Gastroesophageal sphincter (tissue), 4 donors: ENCODE data around the gene WDR82. TPM values are rescaled to one million over a fixed set of nuclear protein-coding genes. Genes with fewer than 3 reads are reported as not detected.

Experiments used
- ATAC-seq: fragments of 150-250 bp; one replicate; pipeline ENCODE4 v1.9.1; 2016; ENCODE audit warnings: mild to moderate bottlenecking, moderate library complexity
- H3K27ac ChIP-seq, 4 donors: fragments of 200-600 bp; sonication (generic) in 3 of 4; 1 replicate in 3 of 4; 2 replicates in 1 of 4; pipeline ENCODE4 v1.5.1; 2016 to 2019
- H3K27me3 ChIP-seq: fragments of 200-600 bp; sonication (generic); one replicate; pipeline ENCODE4 v1.5.1; 2019
- H3K36me3 ChIP-seq, 2 donors: fragments of 200-600 bp; sonication (generic); one replicate each; pipeline ENCODE4 v1.5.1; 2019; ENCODE audit warnings: control low read depth in 1 of 2
- H3K4me1 ChIP-seq, 3 donors: fragments of 200-600 bp; sonication (generic); 1 replicate in 2 of 3; 2 replicates in 1 of 3; pipeline ENCODE4 v1.5.1; 2016 to 2019; ENCODE audit warnings: control low read depth in 2 of 3
- H3K4me3 ChIP-seq, 2 donors: fragments of 200-600 bp; sonication (generic); one replicate each; pipeline ENCODE4 v1.5.1; 2019; ENCODE audit warnings: mild to moderate bottlenecking in 1 of 2, moderate library complexity in 1 of 2
- H3K9me3 ChIP-seq, 3 donors: fragments of 200-600 bp; sonication (generic); one replicate each; pipeline ENCODE4 v1.5.1; 2017 to 2019; ENCODE audit warnings: control low read depth in 2 of 3
- CTCF ChIP-seq, 4 experiments: fragments of 200-600 bp in 2 of 4; fragments of 450-650 bp in 2 of 4; sonication (generic) in 1 of 4; IDR thresholded peaks; one replicate each; pipeline ENCODE4 v1.5.1; 2017 to 2019; ENCODE audit warnings: antibody characterized with exemption in 4 of 4, mild to moderate bottlenecking in 2 of 4, moderate library complexity in 2 of 4
- EP300 ChIP-seq: sonication (generic); formaldehyde crosslinking; IDR thresholded peaks from one replicate; pipeline ENCODE4 v1.6.1; 2017; ENCODE audit warnings: antibody characterized with exemption, mild to moderate bottlenecking
- POLR2A ChIP-seq, 2 donors: fragments of 450-650 bp; IDR thresholded peaks; one replicate each; pipeline ENCODE4 v1.6.1; 2017; ENCODE audit warnings: antibody characterized with exemption in 2 of 2, mild to moderate bottlenecking in 2 of 2, moderate library complexity in 1 of 2
- POLR2AphosphoS5 ChIP-seq: sonication (generic); formaldehyde crosslinking; IDR thresholded peaks from one replicate; pipeline ENCODE4 v1.6.1; 2017; ENCODE audit warnings: antibody characterized with exemption
- WGBS, 2 donors: methylation state at CpG; one replicate each; pipeline ENCODE4 v1.1.5; 2018; ENCODE audit warnings: low coverage in 1 of 2; 5-methylcytosine and 5-hydroxymethylcytosine counted together
- total RNA-seq, 4 donors: library from RNA; depleted of rRNA; stranded (reverse); fragments of >200 nt; gene quantifications; one replicate each; pipeline ENCODE4 v1.1.0, GENCODE V29; 2016

WDR82 gene
- total RNA-seq, 4 donors from 2014 or later, result 63.7 to 92.0 (median 86.7) TPM

GRCh38 chr3:52229656-52230055, 48.8 kb downstream of the WDR82 start:
- peaks cover 0 to 35% (median 5%) of the 10 kb centered on the region in 3 donors for H3K4me1 ChIP-seq
- no peaks in the 10 kb centered on the region for H3K9me3 ChIP-seq
- peaks cover 0 to 77% of the 10 kb centered on the region in 2 donors for H3K36me3 ChIP-seq
- ATAC-seq, result no peak
- H3K4me3 ChIP-seq, result no peak overlapping the region
- no peak overlapping the region for H3K27ac ChIP-seq
- TF ChIP-seq POLR2A (IDR thresholded peaks at IDR 0.05) (no peak), CTCF (IDR thresholded peaks at IDR 0.05) (no peak), EP300 (no peak), POLR2AphosphoS5 (no peak)
- no peaks in the 10 kb centered on the region for H3K27me3 ChIP-seq
- WGBS, 2 donors, result no CpG with 5 or more reads among the region's 13 CpGs

GRCh38 chr3:52228751-52229291, 49.6 kb downstream of the WDR82 start:
- ATAC-seq, result no peak
- H3K4me3 ChIP-seq, result no peak overlapping the region
- no peaks in the 10 kb centered on the region for H3K9me3 ChIP-seq
- peaks cover 0 to 27% (median 5%) of the 10 kb centered on the region in 3 donors for H3K4me1 ChIP-seq
- H3K27ac ChIP-seq, result no peak overlapping the region
- no CpG with 5 or more reads among the region's 21 CpGs for WGBS, 2 donors
- TF ChIP-seq POLR2AphosphoS5, result no peak
- TF ChIP-seq CTCF (IDR thresholded peaks at IDR 0.05), result no peak
- TF ChIP-seq EP300, result no peak
- TF ChIP-seq POLR2A (IDR thresholded peaks at IDR 0.05), result no peak
- H3K27me3 ChIP-seq, result no peaks in the 10 kb centered on the region
- H3K36me3 ChIP-seq, result peaks cover 0 to 68% of the 10 kb centered on the region in 2 donors

GRCh38 chr3:52228266-52228665, 50.2 kb downstream of the WDR82 start:
- H3K4me3 ChIP-seq, result no peak overlapping the region
- TF ChIP-seq EP300, result no peak
- TF ChIP-seq POLR2AphosphoS5, result no peak
- peaks cover 0 to 21% (median 5%) of the 10 kb centered on the region in 3 donors for H3K4me1 ChIP-seq
- WGBS, 2 donors, result 60 to 83% methylated on average over 1 of the region's 10 CpGs
- H3K9me3 ChIP-seq, result no peaks in the 10 kb centered on the region
- H3K27ac ChIP-seq, result no peak overlapping the region
- H3K36me3 ChIP-seq, result peaks cover 0 to 64% of the 10 kb centered on the region in 2 donors
- ATAC-seq, result no peak
- no peaks in the 10 kb centered on the region for H3K27me3 ChIP-seq

GRCh38 chr3:52227766-52228165, 50.7 kb downstream of the WDR82 start:
- peaks cover 0 to 16% (median 5%) of the 10 kb centered on the region in 3 donors for H3K4me1 ChIP-seq
- no peak overlapping the region for H3K27ac ChIP-seq
- TF ChIP-seq POLR2A (IDR thresholded peaks at IDR 0.05) (no peak), POLR2AphosphoS5 (no peak), EP300 (no peak), CTCF (IDR thresholded peaks at IDR 0.05) (no peak)
- 83 to 84% methylated on average over 1 to 3 of the region's 7 CpGs for WGBS, 2 donors
- no peak for ATAC-seq
- H3K9me3 ChIP-seq, result no peaks in the 10 kb centered on the region
- H3K4me3 ChIP-seq, result no peak overlapping the region
- H3K36me3 ChIP-seq, result peaks cover 0 to 59% of the 10 kb centered on the region in 2 donors
- H3K27me3 ChIP-seq, result no peaks in the 10 kb centered on the region

- peaks cover 0 to 52% of the 10 kb centered on the region in 2 donors for H3K36me3 ChIP-seq
- peaks cover 0 to 12% (median 3%) of the 10 kb centered on the region in 3 donors for H3K4me1 ChIP-seq
- H3K27me3 ChIP-seq, result no peaks in the 10 kb centered on the region
- WGBS, 2 donors, result no CpG with 5 or more reads among the region's 4 CpGs
- TF ChIP-seq POLR2A (IDR thresholded peaks at IDR 0.05) (no peak), CTCF (IDR thresholded peaks at IDR 0.05) (no peak), EP300 (no peak), POLR2AphosphoS5 (no peak)
- no peak overlapping the region for H3K27ac ChIP-seq
- no peak for ATAC-seq
- H3K4me3 ChIP-seq, result no peak overlapping the region
- H3K9me3 ChIP-seq, result no peaks in the 10 kb centered on the region
Observed at GRCh38 chr3:52227117-52227516, 51.3 kb downstream of the WDR82 start.
